HG02610 (cell line): Measurements from ENCODE around the gene TRIB2.

Experiments
- ATAC-seq: cut with Tn5 transposase; IDR thresholded peaks from one replicate; pipeline ENCODE4 v1.9.1; 2021; ENCODE audit warnings: mild to moderate bottlenecking, moderate library complexity; ENCODE audit not compliant: unreplicated experiment

Gene TRIB2

DNA sequence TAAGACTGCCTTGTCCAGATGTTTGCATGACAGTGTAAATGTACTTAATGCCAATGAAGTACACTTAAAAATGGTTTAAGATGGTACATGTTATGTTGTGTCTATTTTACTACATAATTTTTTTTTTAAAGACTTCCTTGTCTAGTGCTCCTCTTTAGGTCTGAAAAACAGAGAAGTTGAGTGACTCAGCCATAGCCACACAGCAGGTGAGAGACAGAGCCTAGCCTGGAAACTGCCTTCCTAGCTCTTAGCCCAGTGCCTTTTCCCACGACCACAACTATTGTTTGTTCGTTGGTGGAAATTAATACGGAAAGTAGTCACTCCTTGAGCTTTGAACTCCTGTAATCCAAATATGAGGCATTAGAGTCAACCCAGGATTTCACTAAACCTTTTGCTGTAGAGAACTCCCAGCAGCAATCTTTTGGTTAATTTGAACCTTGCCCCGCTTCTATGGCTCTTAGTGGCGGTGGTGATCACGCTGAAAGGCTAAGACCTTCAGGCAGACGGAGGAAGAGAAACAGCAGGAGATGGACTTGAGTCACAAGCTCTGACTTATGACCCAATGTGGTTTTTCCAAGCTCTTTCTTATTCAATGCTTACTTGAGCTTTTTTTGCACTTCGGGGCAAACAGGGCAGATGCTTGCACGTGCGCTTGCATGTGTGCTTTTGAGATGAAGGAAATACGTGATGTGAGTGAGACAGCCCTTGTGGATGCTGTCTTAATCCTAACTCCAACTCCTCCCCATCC is 21.2 kb downstream of the TRIB2 start:
- no peak for ATAC-seq

DNA sequence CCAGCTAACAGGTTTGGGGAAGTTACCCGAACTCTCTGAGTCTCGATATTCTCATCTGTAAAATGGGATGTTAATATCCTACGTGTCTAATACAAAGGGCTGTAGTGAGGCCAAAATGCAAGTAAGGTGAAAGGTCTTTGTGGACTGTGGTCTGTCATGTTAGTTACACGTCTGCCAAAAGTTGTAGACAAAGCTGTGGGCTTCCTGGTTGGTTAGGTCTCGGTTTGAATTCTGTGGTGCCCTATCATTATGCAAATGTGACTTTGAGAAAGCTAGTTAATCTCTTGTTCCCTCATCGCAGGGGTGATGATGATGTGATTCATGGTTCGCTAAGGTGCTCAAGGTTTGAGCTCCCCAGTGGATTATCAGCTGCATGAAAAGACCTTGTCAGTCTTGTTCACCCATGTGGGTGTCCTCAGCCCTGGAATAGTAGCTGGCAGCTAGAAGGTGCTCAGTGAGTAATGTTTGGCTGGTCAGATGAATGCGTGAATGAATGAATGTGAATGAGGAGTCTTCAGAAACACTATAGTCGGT is 23.1 kb downstream of the TRIB2 start:
- ATAC-seq: no peak

DNA sequence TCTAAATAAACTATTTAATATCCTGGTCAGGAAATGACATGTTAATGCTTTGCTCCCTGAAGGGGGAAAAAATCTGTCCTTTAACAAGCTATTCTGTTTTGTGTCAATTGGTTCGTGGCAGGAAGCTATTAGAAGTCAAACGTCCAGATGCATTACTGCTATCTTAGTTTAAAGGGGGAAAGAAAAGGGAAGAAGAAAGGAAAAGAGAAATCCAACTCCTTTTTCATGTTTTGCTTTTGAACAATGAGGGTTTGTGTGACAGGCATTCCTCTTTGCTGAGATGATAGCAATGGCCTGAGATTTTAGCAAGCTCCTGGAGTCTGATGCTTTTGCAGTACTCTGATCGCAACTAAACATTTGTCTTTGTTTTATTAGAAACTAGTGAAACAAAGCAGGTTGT is 24.6 kb downstream of the TRIB2 start:
- ATAC-seq: no peak

DNA sequence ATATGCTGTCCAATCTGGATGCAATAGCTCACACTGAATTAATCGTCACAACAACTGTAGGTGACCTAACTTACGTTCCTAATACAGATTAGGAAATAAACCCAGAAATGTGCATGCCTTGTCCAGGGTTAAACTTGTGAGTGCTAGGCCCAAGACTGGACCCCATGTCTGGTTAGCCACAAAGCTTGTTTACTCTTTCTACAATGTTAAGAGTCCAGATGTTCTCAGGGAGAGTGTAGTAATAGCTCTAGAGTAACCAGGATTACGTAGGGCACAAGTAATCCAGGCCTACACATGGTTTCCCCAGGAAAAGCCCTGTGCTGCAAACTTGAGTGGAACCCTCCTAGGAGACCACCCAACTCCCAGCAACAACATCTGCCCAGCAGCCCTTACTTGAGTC is 26.2 kb downstream of the TRIB2 start:
- ATAC-seq: no peak

DNA sequence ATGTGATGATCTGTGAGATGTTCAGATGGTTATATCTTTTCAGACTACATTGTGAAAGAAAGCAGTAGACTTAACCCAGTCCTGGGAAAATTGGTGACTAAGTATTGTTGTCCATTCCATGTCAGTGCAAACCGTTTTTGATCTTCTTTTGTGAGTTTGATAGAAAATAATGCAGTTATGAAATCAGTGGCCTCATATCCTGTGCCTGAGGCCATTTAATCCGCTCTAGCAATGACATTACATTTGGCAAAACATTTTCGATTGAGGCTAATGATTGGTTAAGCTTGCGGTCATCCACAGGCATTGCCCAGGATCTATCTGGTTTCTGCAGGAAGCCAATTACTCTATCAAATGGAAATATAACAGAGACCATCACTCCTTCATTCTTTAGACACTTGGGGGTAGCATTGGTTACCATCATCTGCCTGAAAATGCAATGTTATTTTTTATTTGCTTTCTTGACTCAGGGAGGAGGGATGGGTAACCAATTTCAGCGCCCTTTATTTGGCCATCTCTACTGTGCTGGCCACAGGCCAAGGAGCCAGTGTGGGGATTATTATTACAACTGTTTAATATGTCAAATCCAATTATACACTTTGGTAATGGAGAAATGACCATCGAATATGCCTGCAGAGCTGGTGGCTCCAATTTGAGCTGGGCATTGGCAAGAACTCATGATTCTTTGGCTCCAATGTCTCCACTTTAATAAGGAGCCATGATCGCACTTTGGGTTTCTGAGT is 33.6 kb downstream of the TRIB2 start:
- no peak for ATAC-seq

DNA sequence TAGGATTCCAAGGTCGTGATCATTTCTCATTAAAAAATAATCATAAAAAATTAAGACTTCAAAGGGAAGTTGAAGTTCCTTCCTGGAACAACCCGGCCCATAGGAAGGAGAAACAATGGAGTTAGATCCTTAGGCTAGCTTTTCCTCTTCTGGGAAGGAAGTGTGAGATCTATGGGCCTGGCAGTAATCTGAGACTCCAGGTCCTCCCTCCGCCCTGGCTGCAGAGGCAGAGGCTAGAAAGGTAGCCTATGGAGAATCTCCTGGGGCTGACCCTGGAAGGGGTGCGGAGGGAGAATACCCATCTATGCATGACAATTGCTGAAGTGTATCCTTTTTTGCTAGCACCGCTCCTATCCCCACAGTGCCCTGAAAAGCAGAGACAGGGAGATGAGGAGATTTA is 37.9 kb downstream of the TRIB2 start:
- ATAC-seq: no peak

DNA sequence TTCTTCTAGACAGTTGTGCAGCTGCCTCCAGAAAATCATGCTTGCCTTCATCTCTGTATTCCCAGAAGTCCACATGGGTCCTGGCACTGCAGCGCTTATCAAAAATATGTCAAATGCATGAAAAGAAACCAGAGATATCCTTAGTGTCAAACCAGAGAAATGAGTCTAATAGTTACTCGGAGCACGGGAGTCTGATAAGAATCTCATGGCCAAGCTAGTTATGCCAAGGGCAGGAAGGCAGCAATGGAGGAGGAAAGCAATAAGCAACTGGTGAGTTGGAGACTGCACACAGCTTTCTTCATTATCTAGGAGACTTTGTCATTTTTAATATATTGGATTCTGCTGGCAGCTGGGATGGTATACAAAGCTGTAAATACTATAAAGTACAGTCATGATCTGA is 38.6 kb downstream of the TRIB2 start:
- ATAC-seq: no peak

DNA sequence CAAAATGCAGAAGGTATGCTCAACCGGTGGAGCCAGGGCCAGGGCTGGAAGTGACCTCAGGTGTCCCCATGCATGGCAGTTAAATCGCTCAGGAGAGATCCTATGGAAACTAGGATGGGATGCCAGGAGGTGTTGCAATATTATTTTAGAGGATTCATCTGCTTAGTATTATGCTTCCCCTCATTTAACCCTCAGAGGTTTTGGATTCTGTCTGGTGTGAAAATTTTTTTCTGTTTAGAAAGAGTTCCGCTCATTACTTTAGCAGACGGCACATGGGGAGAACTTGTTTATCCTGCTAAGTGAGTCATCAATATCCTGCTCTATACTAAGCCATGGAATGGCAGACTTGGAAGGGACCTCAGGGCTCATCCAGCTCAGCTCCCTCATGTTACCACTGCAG is 42.5 kb downstream of the TRIB2 start:
- ATAC-seq: no peak

DNA sequence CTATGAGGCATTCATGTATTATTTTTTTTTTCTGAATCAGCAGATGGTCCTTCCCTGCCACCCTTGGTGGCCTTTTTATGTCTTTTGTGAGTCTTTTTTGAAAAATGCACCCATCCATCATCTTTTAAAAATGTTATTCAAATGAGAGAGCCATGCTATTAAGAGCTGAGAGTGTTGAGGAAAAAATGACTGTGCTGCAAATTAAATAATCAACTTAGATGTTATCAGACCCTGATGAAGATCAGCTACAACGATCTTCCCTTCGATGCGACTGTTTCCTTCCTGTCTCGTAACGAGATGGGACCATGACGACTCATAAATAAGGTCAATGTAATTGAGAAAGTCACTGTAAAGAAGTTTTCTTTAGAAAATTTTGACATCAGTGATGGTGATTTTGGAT is 44.4 kb downstream of the TRIB2 start:
- ATAC-seq: no peak

DNA sequence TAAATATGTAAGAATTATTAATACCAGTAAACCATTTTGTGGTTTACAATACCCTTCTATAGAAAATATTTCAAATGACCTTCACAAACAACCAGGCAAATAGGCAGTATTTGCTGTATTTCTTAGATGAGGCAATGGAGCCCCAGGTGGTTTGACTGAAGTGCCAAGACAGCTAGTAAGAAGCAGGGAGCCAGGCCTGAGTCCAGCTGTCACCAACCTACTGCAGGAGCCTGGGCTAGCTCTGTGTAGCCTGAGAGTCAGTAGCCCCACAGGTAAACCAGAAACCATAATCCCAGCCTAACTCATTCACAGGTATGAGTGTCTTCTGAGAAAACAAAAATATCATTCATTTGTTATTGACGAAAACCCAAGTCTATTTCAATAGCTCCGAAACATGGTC is 45.6 kb downstream of the TRIB2 start:
- no peak for ATAC-seq

DNA sequence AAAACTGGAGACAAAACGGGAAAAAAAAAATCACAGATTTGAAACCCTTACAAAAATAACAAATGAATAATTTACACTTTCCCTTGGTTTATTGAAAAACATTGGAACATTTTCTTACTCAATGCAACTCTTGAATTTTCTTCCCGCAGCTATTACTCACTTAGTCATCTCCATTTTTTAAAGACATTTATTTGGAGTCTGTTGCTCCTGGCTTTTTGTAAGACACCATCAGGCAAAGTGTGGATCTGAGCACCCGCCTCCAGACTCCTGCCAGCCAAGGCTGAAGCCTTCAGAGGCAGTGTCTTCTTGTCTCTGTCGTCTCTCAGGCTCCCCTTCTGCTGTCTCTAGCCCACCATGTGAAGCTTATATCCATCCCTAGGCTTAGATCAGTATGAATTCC is 46.2 kb downstream of the TRIB2 start:
- no peak for ATAC-seq

DNA sequence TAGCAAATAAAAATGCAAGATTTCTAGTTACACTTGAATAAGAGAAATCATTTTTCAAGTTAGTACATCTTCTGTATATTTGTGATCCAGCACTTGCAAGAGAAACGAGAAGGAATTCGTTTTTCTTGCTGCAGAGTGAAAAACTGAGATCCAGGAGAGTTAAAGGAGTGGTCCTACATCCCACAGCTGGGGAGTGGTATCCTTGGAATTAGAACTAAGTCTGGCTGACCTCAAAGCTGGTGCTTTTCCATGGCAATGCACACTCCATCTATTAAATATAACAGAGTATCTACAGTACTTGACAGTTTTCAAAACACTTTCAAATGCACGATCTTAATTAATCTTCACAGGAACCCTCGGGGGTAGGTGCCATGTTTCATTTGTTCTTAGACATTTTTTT is 46.8 kb downstream of the TRIB2 start:
- ATAC-seq: no peak

DNA sequence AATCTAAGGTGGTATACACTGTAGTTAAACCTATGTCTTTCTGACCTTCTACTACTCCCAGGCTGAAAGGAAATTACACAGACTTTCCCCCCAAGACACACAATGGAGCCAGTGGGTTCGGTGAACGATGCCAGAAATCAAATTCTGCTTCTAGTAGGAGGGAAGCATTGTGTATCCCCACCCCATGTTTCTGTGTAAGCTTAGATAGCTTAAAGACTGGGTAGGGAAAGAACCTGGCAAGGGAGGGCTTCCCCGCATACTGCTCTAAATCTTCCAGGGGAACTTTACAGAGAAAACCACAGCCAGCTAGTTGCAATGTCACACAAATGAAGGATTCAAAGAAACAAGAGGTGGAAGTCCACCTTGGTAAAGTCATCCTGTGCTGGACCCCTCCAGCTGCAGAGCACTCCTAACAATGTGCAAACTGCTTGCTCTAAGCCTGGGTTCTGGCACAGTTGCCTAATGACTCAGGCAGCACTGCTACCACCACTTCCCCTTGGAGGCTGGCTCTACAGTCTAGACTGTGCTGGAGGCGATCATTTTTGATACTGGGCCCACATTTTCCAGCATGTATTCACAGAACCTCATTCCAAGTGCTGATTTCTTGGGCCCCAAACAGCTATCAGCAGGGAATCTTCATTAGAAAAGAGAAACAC is 47.5 kb downstream of the TRIB2 start:
- ATAC-seq: peak; percentile 53

DNA sequence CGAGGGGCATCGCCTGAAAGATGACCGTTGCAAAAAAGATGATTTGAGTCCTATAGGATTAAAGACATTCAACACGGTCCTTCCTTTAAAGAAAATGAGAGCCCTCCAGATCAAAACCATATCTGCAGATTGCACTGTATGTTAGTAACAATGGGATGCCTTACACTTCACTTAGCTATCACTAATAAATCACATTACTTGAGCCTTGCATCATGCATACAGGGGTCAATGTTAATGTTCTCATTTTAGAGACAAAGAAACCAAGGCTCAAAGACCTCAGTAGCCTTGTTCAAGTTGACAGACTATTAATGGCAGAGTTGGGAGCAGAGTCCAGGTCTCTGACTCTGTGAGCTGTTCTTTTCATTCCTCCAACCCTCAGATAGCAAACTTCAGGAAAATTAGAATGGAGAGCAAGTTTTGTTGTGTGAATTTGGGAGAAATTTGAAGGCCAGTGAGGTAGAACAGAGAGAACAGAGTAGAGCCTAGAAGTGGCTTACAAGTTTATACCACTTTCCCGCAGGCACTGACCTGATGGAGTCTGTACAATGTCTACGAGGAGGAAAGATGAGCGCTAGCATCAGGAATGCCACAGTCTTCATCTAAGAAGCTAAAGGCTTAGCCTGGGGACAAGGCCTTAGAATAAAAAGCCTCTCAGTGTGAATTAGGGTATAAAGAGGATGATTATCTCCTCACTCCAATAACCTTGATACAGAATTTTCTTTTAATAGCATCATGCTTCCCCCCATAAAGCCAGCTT is 48.3 kb downstream of the TRIB2 start:
- no peak for ATAC-seq

DNA sequence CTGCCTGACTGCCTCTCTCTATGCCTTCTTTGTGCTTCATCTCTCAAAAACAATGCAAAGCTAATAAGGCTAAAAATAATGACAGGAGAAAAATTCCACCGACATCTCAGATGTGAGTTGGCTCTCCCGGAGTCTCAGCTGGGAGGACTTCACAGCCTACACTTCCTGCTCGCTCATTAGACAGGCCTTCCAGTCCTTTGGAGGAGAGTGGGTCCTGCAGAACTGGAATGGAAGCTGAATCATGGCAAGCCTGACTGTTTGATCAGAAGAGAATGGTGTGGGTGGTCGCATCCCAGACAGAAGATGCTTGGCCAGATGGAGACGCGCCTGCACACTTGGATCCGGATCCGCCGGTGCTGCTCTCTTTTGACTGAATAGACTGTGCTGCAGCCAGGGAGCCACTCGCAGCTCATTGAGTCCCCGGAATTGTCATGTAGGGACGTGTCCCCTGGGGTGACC is 49.7 kb downstream of the TRIB2 start:
- no peak for ATAC-seq

DNA sequence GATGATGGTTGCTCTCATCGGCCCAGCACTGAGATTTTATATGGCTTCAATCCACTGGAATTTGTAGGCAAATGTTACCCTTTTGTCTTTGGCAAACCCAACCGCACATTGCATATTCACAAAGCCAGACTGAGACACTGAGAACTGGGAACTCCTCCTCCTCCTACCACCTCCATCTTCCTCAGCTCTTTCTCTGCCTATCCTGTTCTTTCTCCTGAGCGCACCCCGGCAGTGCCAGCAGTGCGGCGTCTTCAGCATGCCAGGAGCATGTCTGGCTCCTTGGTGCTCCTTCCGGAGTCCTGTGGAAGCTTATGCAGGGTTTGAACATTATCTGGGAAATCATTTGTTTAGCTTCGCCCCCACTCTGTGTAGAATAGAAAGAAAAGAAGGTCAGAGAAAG is 50.8 kb downstream of the TRIB2 start:
- ATAC-seq: no peak

DNA sequence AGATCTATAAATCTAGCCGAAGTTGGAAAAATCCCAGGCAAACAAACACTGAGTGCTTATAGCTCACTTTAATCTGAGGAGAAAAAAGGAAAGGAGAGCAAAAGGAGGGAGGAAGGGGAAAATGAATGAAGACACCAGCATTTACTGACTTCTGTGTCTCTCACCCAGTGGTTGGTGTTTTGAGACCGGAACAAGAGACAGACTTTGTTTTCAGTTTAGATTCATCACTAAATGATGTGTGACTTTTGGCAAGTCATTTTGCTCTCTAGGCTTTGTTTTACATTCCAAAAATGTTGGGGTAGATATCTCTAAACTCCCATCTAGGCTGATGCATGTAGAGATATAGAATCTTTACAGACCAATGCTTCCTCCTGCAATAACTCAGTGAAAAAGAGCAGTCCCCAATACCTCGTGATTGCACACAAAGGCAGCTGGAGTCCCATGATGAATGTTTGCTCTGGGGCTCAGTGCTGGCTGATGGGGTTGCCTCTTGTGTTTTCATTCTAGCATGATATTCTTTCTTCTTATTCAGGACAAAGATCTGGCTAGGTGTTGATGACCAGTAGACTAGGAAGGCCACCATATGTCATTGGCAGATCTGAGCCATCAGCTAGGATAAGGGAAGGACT is 51.4 kb downstream of the TRIB2 start:
- ATAC-seq: no peak

DNA sequence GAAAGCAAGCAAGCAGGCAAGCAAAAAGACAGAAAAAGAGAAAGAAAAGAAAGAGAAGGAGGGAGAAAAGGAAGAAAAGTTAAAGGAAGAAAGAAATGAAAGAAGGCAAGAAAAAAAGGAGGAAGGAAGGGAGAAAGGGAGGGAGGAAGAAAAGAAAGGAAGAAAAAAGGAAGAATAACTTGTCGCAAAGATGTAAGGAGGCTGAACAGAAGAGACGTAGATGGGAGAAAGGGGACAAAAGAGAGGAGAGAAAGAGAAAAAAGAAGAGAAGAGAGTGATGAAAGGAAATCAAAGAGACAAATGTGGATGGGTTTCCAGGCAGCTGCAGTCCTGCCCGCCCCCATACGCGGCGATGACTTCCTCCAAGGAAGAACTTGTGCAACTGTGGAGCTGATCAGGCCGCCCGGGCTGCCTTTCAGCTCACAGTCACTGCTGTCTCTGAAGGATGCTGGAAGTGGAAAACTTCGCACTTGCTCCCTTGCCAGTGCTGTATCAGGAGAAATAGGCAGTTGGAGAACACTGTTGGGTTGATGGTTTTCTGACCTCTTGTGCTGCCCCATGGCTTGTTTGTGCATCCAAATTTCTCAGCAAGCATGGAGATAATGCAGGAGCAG is 52.9 kb downstream of the TRIB2 start:
- no peak for ATAC-seq

DNA sequence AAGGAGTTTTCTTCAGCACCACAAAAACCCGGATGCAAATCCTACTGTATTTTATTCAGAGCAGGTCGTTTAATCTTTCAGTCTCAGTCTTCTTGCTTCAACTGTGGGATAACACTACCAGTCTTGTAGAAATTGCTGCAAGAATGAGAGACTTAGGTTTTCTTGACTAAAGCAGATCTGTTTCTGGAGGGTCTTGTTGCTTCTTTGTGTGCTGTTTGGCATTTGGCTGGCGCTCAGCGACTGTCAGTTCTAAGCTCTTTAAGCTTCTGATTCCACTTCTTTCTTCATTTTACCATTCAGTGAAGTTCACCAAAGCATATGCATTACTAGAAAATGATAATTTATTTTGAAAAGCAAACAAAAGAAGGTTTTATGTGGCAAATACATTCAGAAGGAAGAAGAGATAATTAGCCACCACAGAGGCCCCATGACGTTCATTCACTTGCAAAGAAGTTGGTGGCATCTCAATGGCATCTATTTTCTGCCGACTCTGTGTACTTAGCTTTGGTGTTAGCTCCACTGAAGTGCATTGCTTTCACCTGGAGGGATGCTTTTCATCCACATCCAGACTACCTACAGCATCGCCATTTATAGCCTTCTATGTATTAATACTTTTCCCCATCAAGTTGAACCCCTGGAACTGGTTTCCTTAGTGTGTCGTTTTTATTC is 53.7 kb downstream of the TRIB2 start:
- ATAC-seq: no peak

DNA sequence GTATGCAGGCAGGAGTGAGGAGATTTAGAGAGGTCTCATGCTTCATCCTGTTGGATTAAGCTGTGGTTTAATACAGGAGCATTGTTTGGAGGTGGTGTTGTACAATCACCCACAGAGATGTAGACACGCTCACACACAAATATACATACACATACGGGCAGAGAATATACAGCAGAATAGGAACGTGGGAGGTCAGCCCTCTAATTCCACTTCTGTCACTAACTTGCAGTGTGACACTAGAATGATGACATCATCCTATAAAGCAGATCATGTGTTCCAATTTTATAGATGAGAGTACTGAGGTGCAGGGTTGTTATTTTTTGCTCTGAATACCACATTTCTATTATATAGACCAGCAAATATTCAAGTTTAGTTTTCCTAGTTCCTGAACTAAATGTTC is 54.4 kb downstream of the TRIB2 start:
- ATAC-seq: no peak
